HCT116 (cell line): ENCODE measurements around the gene SEC14L6. TPM values are rescaled to one million over a fixed set of nuclear protein-coding genes. Genes with fewer than 3 reads are reported as not detected.

Experiments used
- ATAC-seq: fragments of 200-7000 bp; cut with Tn5 transposase; 2 replicates; pipeline ENCODE4 v1.9.1; 2020; ENCODE audit warnings: mild to moderate bottlenecking, moderate library complexity
- BruUV-seq: library from RNA; stranded (reverse); fragments of 400-500 nt; replicated peaks from 2 replicates; lab custom pipeline; 2021; lab: Mats Ljungman, UMichigan
- CTCF ChIA-PET: fragments of 300-600 bp; sonication (Branson Sonifier 250); formaldehyde crosslinking; loops from one replicate; lab custom pipeline; 2021; ENCODE audit warnings: antibody characterized with exemption; lab: Charles Lee
- POLR2A ChIA-PET: fragments of 300-600, 350-600 bp; sonication (Branson Sonifier 250); formaldehyde crosslinking; loops from one replicate; lab custom pipeline; 2021; ENCODE audit warnings: antibody characterized with exemption; lab: Charles Lee
- RAD21 ChIA-PET, 2 experiments: fragments of 300-600 bp; sonication (Branson Sonifier 250); formaldehyde crosslinking; loops; one replicate each; lab custom pipeline; 2023; ENCODE audit warnings: low total read pairs in 2 of 2; ENCODE audit not compliant: uncharacterized antibody in 2 of 2, unreplicated experiment in 2 of 2, low non-redundant PET in 1 of 2; lab: Charles Lee
- DNase-seq: peaks from one replicate; pipeline ENCODE4 v3.0.0-alpha.2; 2010; ENCODE audit warnings: low read depth, low spot score
- H2AFZ ChIP-seq: fragments of 200-600 bp; shearing (Covaris generic), sonication (generic); 2 replicates; pipeline ENCODE4 v1.6.1; 2017; ENCODE audit warnings: low read depth, mixed run types, mixed read lengths, antibody characterized with exemption, low read length; ENCODE audit not compliant: poor library complexity, severe bottlenecking
- H3K27ac ChIP-seq: 2 replicates; pipeline ENCODE4 v1.5.1; 2012; ENCODE audit warnings: low read depth, low read length
- H3K27me3 ChIP-seq: fragments of 200-600 bp; sonication (generic); 2 replicates; pipeline ENCODE4 v1.6.1; 2016; ENCODE audit warnings: mixed run types, low read length, mixed read lengths; ENCODE audit not compliant: insufficient read depth
- H3K36me3 ChIP-seq, 2 experiments: fragments of 200-500 bp in 1 of 2; fragments of 200-600 bp in 1 of 2; sonication (Bioruptor generic) in 1 of 2; sonication (generic) in 1 of 2; 2 replicates each; pipeline versions ENCODE4 v1.5.1 to v1.6.1; 2014 to 2016; ENCODE audit warnings: low read length in 2 of 2, inconsistent platforms in 1 of 2, mixed read lengths in 1 of 2, mixed run types in 1 of 2; ENCODE audit not compliant: insufficient read depth in 2 of 2, control insufficient read depth in 1 of 2
- H3K4me1 ChIP-seq, 2 experiments: fragments of 200-600 bp in 1 of 2; sonication (generic) in 1 of 2; 2 replicates each; pipeline versions ENCODE4 v1.5.1 to v1.6.1; 2012 to 2017; ENCODE audit warnings: low read length in 2 of 2, inconsistent platforms in 1 of 2, mild to moderate bottlenecking in 1 of 2, mixed read lengths in 1 of 2, mixed run types in 1 of 2, moderate library complexity in 1 of 2; ENCODE audit not compliant: insufficient read depth in 2 of 2, control insufficient read depth in 1 of 2
- H3K4me2 ChIP-seq: fragments of 200-600 bp; sonication (generic); 2 replicates; pipeline ENCODE4 v1.6.1; 2017; ENCODE audit warnings: mixed run types, low read length, mixed read lengths
- H3K4me3 ChIP-seq, 2 experiments: fragments of 200-600 bp in 1 of 2; sonication (generic) in 1 of 2; replicated peaks in 1 of 2; 2 replicates each; pipeline ENCODE4 v1.5.1; 2011 to 2016; ENCODE audit warnings: low read length in 2 of 2, control low read depth in 1 of 2, low read depth in 1 of 2, mild to moderate bottlenecking in 1 of 2, mixed read lengths in 1 of 2, mixed run types in 1 of 2
- H3K79me2 ChIP-seq: fragments of 200-600 bp; sonication (generic); 2 replicates; pipeline ENCODE4 v1.6.1; 2017; ENCODE audit warnings: mild to moderate bottlenecking, mixed run types, low read length, moderate library complexity, mixed read lengths; ENCODE audit not compliant: insufficient read depth
- H3K9ac ChIP-seq: fragments of 200-600 bp; sonication (generic); 2 replicates; pipeline ENCODE4 v1.6.1; 2016; ENCODE audit warnings: low read length, mixed read lengths
- H3K9me2 ChIP-seq: fragments of 200-600 bp; sonication (generic), shearing (Covaris generic); 2 replicates; pipeline ENCODE4 v1.6.1; 2017; ENCODE audit warnings: mixed run types, mild to moderate bottlenecking, moderate library complexity; ENCODE audit not compliant: insufficient read depth
- H3K9me3 ChIP-seq, 2 experiments: fragments of 200-500 bp in 1 of 2; fragments of 200-600 bp in 1 of 2; sonication (Bioruptor generic) in 1 of 2; sonication (generic) in 1 of 2; 2 replicates each; pipeline ENCODE4 v1.6.1; 2014 to 2017; ENCODE audit warnings: low read length in 2 of 2, mixed read lengths in 2 of 2, inconsistent platforms in 1 of 2, low read depth in 1 of 2, mild to moderate bottlenecking in 1 of 2, mixed run types in 1 of 2, moderate library complexity in 1 of 2; ENCODE audit not compliant: control insufficient read depth in 1 of 2, insufficient read depth in 1 of 2
- H4K20me1 ChIP-seq: fragments of 200-600 bp; sonication (generic), shearing (Covaris generic); 2 replicates; pipeline ENCODE4 v1.6.1; 2017; ENCODE audit warnings: mixed run types, mild to moderate bottlenecking, moderate library complexity; ENCODE audit not compliant: insufficient read depth
- ATF3 ChIP-seq: IDR thresholded peaks from 2 replicates; pipeline ENCODE4 v1.6.1; 2012
- CBX3 ChIP-seq: IDR thresholded peaks from 2 replicates; pipeline ENCODE4 v1.6.1; 2012; ENCODE audit warnings: low read depth
- CEBPB ChIP-seq: IDR thresholded peaks from 2 replicates; pipeline ENCODE4 v1.6.1; 2012; ENCODE audit warnings: low read depth
- CTCF ChIP-seq, 3 experiments: fragments of 200-600 bp in 1 of 3; sonication (generic) in 1 of 3; IDR thresholded peaks in 2 of 3; conservative IDR thresholded peaks in 1 of 3; 2 replicates each; pipeline ENCODE4 v1.5.1; 2012 to 2017; ENCODE audit warnings: low read depth in 2 of 3, low read length in 2 of 3, antibody characterized with exemption in 1 of 3, borderline replicate concordance in 1 of 3, control low read depth in 1 of 3, mild to moderate bottlenecking in 1 of 3, mixed read lengths in 1 of 3, mixed run types in 1 of 3, moderate library complexity in 1 of 3; ENCODE audit not compliant: insufficient read depth in 1 of 3
- EGR1 ChIP-seq: IDR thresholded peaks from 2 replicates; pipeline ENCODE4 v1.6.1; 2012; ENCODE audit warnings: low read depth
- EZH2phosphoT487 ChIP-seq: fragments of 200-600 bp; IDR thresholded peaks from 2 replicates; pipeline ENCODE4 v1.6.1; 2018; ENCODE audit warnings: antibody characterized with exemption, borderline replicate concordance
- RAD21 ChIP-seq: IDR thresholded peaks from 2 replicates; pipeline ENCODE4 v1.6.1; 2012; ENCODE audit warnings: low read depth, mild to moderate bottlenecking
- SIN3A ChIP-seq: IDR thresholded peaks from 2 replicates; pipeline ENCODE4 v1.6.1; 2012; ENCODE audit warnings: low read depth
- SRF ChIP-seq: IDR thresholded peaks from 2 replicates; pipeline ENCODE4 v1.6.1; 2012; ENCODE audit warnings: low read depth
- ZFX ChIP-seq: fragments of 450-650 bp; IDR thresholded peaks from 2 replicates; pipeline ENCODE4 v1.6.1; 2017
- intact Hi-C: fragments of 100-400 bp; cut with micrococcal nuclease; formaldehyde crosslinking; loops from 2 replicates; pipeline ENCODE4 v1.10.0; 2022
- total RNA-seq: library from RNA; stranded (reverse); gene quantifications from one replicate; pipeline ENCODE4 v1.2.1, GENCODE V29; 2021; ENCODE audit not compliant: unreplicated experiment
- TF ChIP-seq, protein P1 (sequence below): IDR thresholded peaks from 2 replicates; pipeline ENCODE4 v1.6.1; 2011; ENCODE audit warnings: mild to moderate bottlenecking, low read length, moderate library complexity; ENCODE audit not compliant: insufficient replicate concordance; ENCODE audit errors: extremely low read depth
- TF ChIP-seq, protein P2 (sequence below): IDR thresholded peaks from 2 replicates; pipeline ENCODE4 v1.6.1; 2012

Gene SEC14L6
- total RNA-seq, 1 experiment from 2014 or later: not detected

- intact Hi-C loops: no loop called here
- Histone ChIP-seq H3K9ac (no peak overlapping the region), H3K79me2 (no peaks in the 10 kb centered on the region), H3K9me2 (no peaks in the 10 kb centered on the region), H3K27ac (no peak overlapping the region), H3K4me2 (no peak overlapping the region), H3K4me3 (no peak overlapping the region), H3K9me3 (peaks cover 3 to 4% of the 10 kb centered on the region in 2 experiments; a peak in 2 of 4 replicates), H3K36me3 (no peaks in the 10 kb centered on the region), H2AFZ (no peak overlapping the region), H4K20me1 (no peaks in the 10 kb centered on the region), H3K4me1 (no peaks in the 10 kb centered on the region), H3K27me3 (no peaks in the 10 kb centered on the region)
- no peak for DNase-seq
- no peak for TF ChIP-seq CBX3
- no peak for TF ChIP-seq EGR1
- no peak for TF ChIP-seq SRF
- TF ChIP-seq, protein P1, sequence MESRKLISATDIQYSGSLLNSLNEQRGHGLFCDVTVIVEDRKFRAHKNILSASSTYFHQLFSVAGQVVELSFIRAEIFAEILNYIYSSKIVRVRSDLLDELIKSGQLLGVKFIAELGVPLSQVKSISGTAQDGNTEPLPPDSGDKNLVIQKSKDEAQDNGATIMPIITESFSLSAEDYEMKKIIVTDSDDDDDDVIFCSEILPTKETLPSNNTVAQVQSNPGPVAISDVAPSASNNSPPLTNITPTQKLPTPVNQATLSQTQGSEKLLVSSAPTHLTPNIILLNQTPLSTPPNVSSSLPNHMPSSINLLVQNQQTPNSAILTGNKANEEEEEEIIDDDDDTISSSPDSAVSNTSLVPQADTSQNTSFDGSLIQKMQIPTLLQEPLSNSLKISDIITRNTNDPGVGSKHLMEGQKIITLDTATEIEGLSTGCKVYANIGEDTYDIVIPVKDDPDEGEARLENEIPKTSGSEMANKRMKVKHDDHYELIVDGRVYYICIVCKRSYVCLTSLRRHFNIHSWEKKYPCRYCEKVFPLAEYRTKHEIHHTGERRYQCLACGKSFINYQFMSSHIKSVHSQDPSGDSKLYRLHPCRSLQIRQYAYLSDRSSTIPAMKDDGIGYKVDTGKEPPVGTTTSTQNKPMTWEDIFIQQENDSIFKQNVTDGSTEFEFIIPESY: no peak
- TF ChIP-seq CEBPB: no peak
- no peak for TF ChIP-seq ZFX
- TF ChIP-seq, protein P2, sequence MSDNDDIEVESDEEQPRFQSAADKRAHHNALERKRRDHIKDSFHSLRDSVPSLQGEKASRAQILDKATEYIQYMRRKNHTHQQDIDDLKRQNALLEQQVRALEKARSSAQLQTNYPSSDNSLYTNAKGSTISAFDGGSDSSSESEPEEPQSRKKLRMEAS: no peak
- no peak for TF ChIP-seq RAD21
- no peak for TF ChIP-seq CTCF (IDR thresholded peaks at IDR 0.05 in 2 of 3, conservative IDR thresholded peaks at IDR 0.05 in 1 of 3; ENCODE audit: borderline replicate concordance in 1 of 3, insufficient read depth in 1 of 3, low read depth in 2 of 3, low read length in 2 of 3)
- no peak for TF ChIP-seq ATF3
- TF ChIP-seq EZH2phosphoT487: no peak
- no peak for TF ChIP-seq SIN3A
- no peak for ATAC-seq
- RAD21 ChIA-PET: no interaction called here
- CTCF ChIA-PET: no interaction called here
- POLR2A ChIA-PET: no interaction called here
- no TSS peak for BruUV-seq
Measured at GRCh38 chr22:30514252-30514651, 32.3 kb downstream of the SEC14L6 start.
